IMR-90 (cell line): ENCODE results near the gene PPY. TPM values are rescaled to one million over a fixed set of nuclear protein-coding genes. Genes with fewer than 3 reads are reported as not detected.

Source experiments
- ATAC-seq: fragments of 200-7000 bp; cut with Tn5 transposase; 2 replicates; pipeline ENCODE4 v1.9.1; 2020; ENCODE audit warnings: low read depth, mild to moderate bottlenecking, moderate library complexity
- BruUV-seq: library from RNA; stranded (reverse); fragments of 400-500 nt; replicated peaks from 2 replicates; lab custom pipeline; 2021; lab: Mats Ljungman, UMichigan
- CTCF ChIA-PET: fragments of 300-600 bp; formaldehyde crosslinking; extraction: SDS; loops from one replicate; lab custom pipeline; 2021; ENCODE audit warnings: antibody characterized with exemption; lab: Yijun Ruan, JAX
- POLR2A ChIA-PET: fragments of 300-600 bp; sonication (Branson Sonifier 250); formaldehyde crosslinking; loops from one replicate; lab custom pipeline; 2022; ENCODE audit warnings: antibody characterized with exemption; ENCODE audit not compliant: unreplicated experiment; lab: Charles Lee
- DNase-seq: peaks from one replicate; pipeline ENCODE4 v3.0.0; 2013
- H2AFZ ChIP-seq: replicated peaks from 2 replicates; pipeline ENCODE3; 2013; ENCODE audit warnings: low read length, mild to moderate bottlenecking; ENCODE audit not compliant: poor library complexity
- H2AK5ac ChIP-seq: 2 replicates; pipeline ENCODE4 v1.6.1; 2013; ENCODE audit warnings: low read depth, low read length, inconsistent platforms
- H2AK9ac ChIP-seq: replicated peaks from 2 replicates; pipeline ENCODE3; 2013; ENCODE audit warnings: mild to moderate bottlenecking, low read depth, low read length, moderate library complexity; ENCODE audit not compliant: poor library complexity
- H2BK120ac ChIP-seq: 2 replicates; pipeline ENCODE4 v1.6.1; 2013; ENCODE audit warnings: low read depth, low read length, inconsistent platforms
- H2BK15ac ChIP-seq: 3 replicates; pipeline ENCODE4 v1.6.1; 2013; ENCODE audit warnings: low read depth, low read length, inconsistent platforms
- H2BK20ac ChIP-seq: 2 replicates; pipeline ENCODE4 v1.6.1; 2013; ENCODE audit warnings: low read depth, mild to moderate bottlenecking, inconsistent platforms, low read length, moderate library complexity
- H2BK5ac ChIP-seq: 2 replicates; pipeline ENCODE4 v1.6.1; 2013; ENCODE audit warnings: mild to moderate bottlenecking, low read depth, low read length, inconsistent platforms; ENCODE audit not compliant: poor library complexity, severe bottlenecking
- H3K14ac ChIP-seq: replicated peaks from 2 replicates; pipeline ENCODE4 v1.6.1; 2013; ENCODE audit warnings: low read depth, low read length, inconsistent platforms
- H3K18ac ChIP-seq: 2 replicates; pipeline ENCODE4 v1.6.1; 2013; ENCODE audit warnings: low read depth, low read length, control low read depth
- H3K23ac ChIP-seq: 2 replicates; pipeline ENCODE4 v1.6.1; 2013; ENCODE audit warnings: low read depth, low read length, inconsistent platforms
- H3K27ac ChIP-seq: 2 replicates; pipeline ENCODE4 v1.5.1; 2013; ENCODE audit warnings: mild to moderate bottlenecking, control low read depth, low read length; ENCODE audit not compliant: insufficient read depth
- H3K27me3 ChIP-seq: 2 replicates; pipeline ENCODE4 v1.6.1; 2013; ENCODE audit warnings: low read length; ENCODE audit not compliant: control insufficient read depth, insufficient read depth
- H3K36me3 ChIP-seq: 2 replicates; pipeline ENCODE4 v1.6.1; 2013; ENCODE audit warnings: low read length, mixed read lengths; ENCODE audit not compliant: control insufficient read depth, insufficient read depth
- H3K4ac ChIP-seq: 2 replicates; pipeline ENCODE4 v1.6.1; 2013; ENCODE audit warnings: low read depth, low read length, inconsistent platforms
- H3K4me1 ChIP-seq: 2 replicates; pipeline ENCODE4 v1.6.1; 2013; ENCODE audit warnings: low read length, mixed read lengths; ENCODE audit not compliant: control insufficient read depth, insufficient read depth
- H3K4me2 ChIP-seq: 2 replicates; pipeline ENCODE4 v1.6.1; 2013; ENCODE audit warnings: low read depth, mild to moderate bottlenecking, control low read depth, low read length, moderate library complexity
- H3K4me3 ChIP-seq: 2 replicates; pipeline ENCODE4 v1.5.1; 2013; ENCODE audit warnings: low read depth, mild to moderate bottlenecking, control low read depth, low read length, moderate library complexity; ENCODE audit not compliant: insufficient read depth
- H3K56ac ChIP-seq: 2 replicates; pipeline ENCODE4 v1.6.1; 2013; ENCODE audit warnings: low read length, inconsistent platforms; ENCODE audit not compliant: insufficient read depth; ENCODE audit errors: extremely low read depth
- H3K79me1 ChIP-seq, 2 experiments: 2 replicates each; pipeline ENCODE4 v1.6.1; 2013; ENCODE audit warnings: low read length in 2 of 2, inconsistent platforms in 1 of 2, low read depth in 1 of 2
- H3K9ac ChIP-seq: 2 replicates; pipeline ENCODE4 v1.6.1; 2013; ENCODE audit warnings: low read depth, low read length, control low read depth
- H3K9me1 ChIP-seq: 2 replicates; pipeline ENCODE4 v1.6.1; 2013; ENCODE audit warnings: low read length, inconsistent platforms; ENCODE audit not compliant: insufficient read depth
- H3K9me3 ChIP-seq: 2 replicates; pipeline ENCODE4 v1.6.1; 2013; ENCODE audit warnings: low read length; ENCODE audit not compliant: control insufficient read depth, insufficient read depth
- H4K20me1 ChIP-seq: 2 replicates; pipeline ENCODE4 v1.6.1; 2013; ENCODE audit warnings: low read length, inconsistent platforms; ENCODE audit not compliant: insufficient read depth
- H4K5ac ChIP-seq: 2 replicates; pipeline ENCODE4 v1.6.1; 2013; ENCODE audit warnings: mild to moderate bottlenecking, low read depth, low read length, control low read depth
- H4K8ac ChIP-seq, 2 experiments: 2 replicates each; pipeline ENCODE4 v1.6.1; 2013; ENCODE audit warnings: low read depth in 2 of 2, low read length in 2 of 2, control low read depth in 1 of 2, inconsistent platforms in 1 of 2
- H4K91ac ChIP-seq: 2 replicates; pipeline ENCODE4 v1.6.1; 2013; ENCODE audit warnings: low read depth, low read length, inconsistent platforms; ENCODE audit not compliant: insufficient read depth
- BHLHE40 ChIP-seq: fragments of 150-350 bp; IDR thresholded peaks from 2 replicates; pipeline ENCODE4 v1.6.1; 2016; ENCODE audit warnings: mild to moderate bottlenecking, low read depth, low read length
- CEBPB ChIP-seq: IDR thresholded peaks from 2 replicates; pipeline ENCODE4 v1.6.1; 2012; ENCODE audit warnings: low read depth, low read length, improper control_type of control experiment
- CHD1 ChIP-seq: IDR thresholded peaks from 2 replicates; pipeline ENCODE4 v1.6.1; 2012; ENCODE audit warnings: low read depth, low read length, improper control_type of control experiment
- CTCF ChIP-seq: conservative IDR thresholded peaks from 2 replicates; pipeline ENCODE4 v1.5.1; 2012; ENCODE audit warnings: mild to moderate bottlenecking, low read depth, low read length, improper control_type of control experiment
- ELK1 ChIP-seq: fragments of 150-350 bp; IDR thresholded peaks from 2 replicates; pipeline ENCODE4 v1.6.1; 2016; ENCODE audit warnings: low read depth, mild to moderate bottlenecking, low read length, moderate library complexity, borderline replicate concordance
- FOS ChIP-seq: fragments of 150-350 bp; IDR thresholded peaks from 2 replicates; pipeline ENCODE4 v1.6.1; 2016; ENCODE audit warnings: low read depth, low read length
- MAFK ChIP-seq: IDR thresholded peaks from 2 replicates; pipeline ENCODE4 v1.6.1; 2012; ENCODE audit warnings: low read depth, low read length, improper control_type of control experiment
- MAZ ChIP-seq: IDR thresholded peaks from 2 replicates; pipeline ENCODE4 v1.6.1; 2012; ENCODE audit warnings: low read depth, mild to moderate bottlenecking, low read length, improper control_type of control experiment, moderate library complexity, borderline replicate concordance
- MXI1 ChIP-seq: IDR thresholded peaks from 2 replicates; pipeline ENCODE4 v1.6.1; 2012; ENCODE audit warnings: low read depth, mild to moderate bottlenecking, low read length, moderate library complexity, borderline replicate concordance
- NFE2L2 ChIP-seq: fragments of 150-350 bp; IDR thresholded peaks from 2 replicates; pipeline ENCODE4 v1.6.1; 2016; ENCODE audit warnings: low read depth, mild to moderate bottlenecking, low read length
- POLR2A ChIP-seq: IDR thresholded peaks from 2 replicates; pipeline ENCODE4 v1.6.1; 2012; ENCODE audit warnings: mild to moderate bottlenecking, low read depth, low read length
- RAD21 ChIP-seq: IDR thresholded peaks from 2 replicates; pipeline ENCODE4 v1.6.1; 2012; ENCODE audit warnings: low read length, improper control_type of control experiment
- RCOR1 ChIP-seq: IDR thresholded peaks from 2 replicates; pipeline ENCODE4 v1.6.1; 2012; ENCODE audit warnings: mild to moderate bottlenecking, low read length, improper control_type of control experiment; ENCODE audit not compliant: insufficient replicate concordance
- RFX5 ChIP-seq: IDR thresholded peaks from 2 replicates; pipeline ENCODE4 v1.8.0; 2012; ENCODE audit warnings: low read depth, mild to moderate bottlenecking, low read length, moderate library complexity
- SMC3 ChIP-seq: fragments of 150-350 bp; IDR thresholded peaks from 2 replicates; pipeline ENCODE4 v1.6.1; 2016; ENCODE audit warnings: low read depth, mild to moderate bottlenecking, antibody characterized with exemption, low read length, moderate library complexity
- USF2 ChIP-seq: fragments of 150-350 bp; IDR thresholded peaks from 2 replicates; pipeline ENCODE4 v1.6.1; 2017; ENCODE audit warnings: mild to moderate bottlenecking, antibody characterized with exemption, low read length, low read depth
- WGBS, 2 experiments: methylation state at CpG; one replicate each; pipeline versions ENCODE4 v1.1.5 to v1.1.7; 2013; ENCODE audit warnings: missing lambda C conversion rate in 2 of 2; ENCODE audit not compliant: insufficient read length in 1 of 2; ENCODE audit errors: extremely low coverage in 2 of 2; 5-methylcytosine and 5-hydroxymethylcytosine counted together
- dilution Hi-C: fragments of 300-500 bp; cut with HindIII; formaldehyde crosslinking; loops from one replicate; pipeline ENCODE4 v1.14.3; 2018; ENCODE audit warnings: low sequenced_read_pairs; ENCODE audit not compliant: unreplicated experiment
- in situ Hi-C: fragments of 300-500 bp; cut with MboI; formaldehyde crosslinking; loops from 3 replicates; pipeline ENCODE4 v1.14.3; 2019; ENCODE audit warnings: low sequenced_read_pairs, inconsistent platforms, mixed read lengths
- intact Hi-C: fragments of 100-400 bp; cut with micrococcal nuclease; formaldehyde crosslinking; loops from 2 replicates; pipeline ENCODE4 v1.10.0; 2022
- polyA plus RNA-seq, 3 experiments: library from polyadenylated mRNA; depleted of rRNA; stranded (reverse); fragments of >200 nt; gene quantifications; 2 replicates each; pipeline ENCODE4 v1.2.3, GENCODE V29; 2012; ENCODE audit warnings: low replicate concordance in 1 of 3
- total RNA-seq: library from RNA; depleted of rRNA; stranded (reverse); fragments of >200 nt; gene quantifications from 2 replicates; pipeline ENCODE4 v1.2.3, GENCODE V29; 2012

Gene PPY
- total and polyA plus RNA-seq, 2 of the 4 experiments (the other 2 are of a cell fraction): not detected

- CTCF ChIA-PET: no interaction called here
- no peak overlapping the region for H3K9ac ChIP-seq
These were observed 13.9 kb upstream of the PPY start for GRCh38 chr17:43956222-43956621.

More at GRCh38 chr17:43956222-43956621, 13.9 kb upstream of the PPY start:
- Histone ChIP-seq H3K4me3 (no peak overlapping the region), H3K56ac (no peak overlapping the region), H2AK9ac (no peak overlapping the region), H3K18ac (no peak overlapping the region), H3K14ac (no peak overlapping the region), H2BK20ac (no peak overlapping the region), H3K9me1 (no peaks in the 10 kb centered on the region), H3K79me1 (no peaks in the 10 kb centered on the region), H4K20me1 (0 out of 2 replicates have a peak, but pooled peaks cover 6% of the 10 kb centered on the region), H3K9me3 (peaks cover 3% of the 10 kb centered on the region; the same call in 1 of the 2 replicates), H3K27ac (no peak overlapping the region), H4K91ac (no peak overlapping the region), H3K23ac (no peak overlapping the region), H2BK120ac (no peak overlapping the region), H2BK15ac (no peak overlapping the region), H3K4ac (no peak overlapping the region), H4K5ac (no peak overlapping the region), H3K36me3 (no peaks in the 10 kb centered on the region), H2AFZ (no peak overlapping the region), H3K4me1 (no peaks in the 10 kb centered on the region), H2AK5ac (no peak overlapping the region), H4K8ac (no peak overlapping the region), H3K4me2 (no peak overlapping the region), H3K27me3 (peaks cover 57% of the 10 kb centered on the region), H2BK5ac (no peak overlapping the region)
- BruUV-seq: no TSS peak
- DNase-seq: no peak
- intact Hi-C loops (no loop called here), dilution Hi-C loops (no loop called here), in situ Hi-C loops (no loop called here)
- ATAC-seq: no peak
- POLR2A ChIA-PET: no interaction called here
- TF ChIP-seq MXI1 (no peak), MAFK (no peak), RFX5 (no peak), RCOR1 (no peak), CHD1 (no peak), BHLHE40 (no peak), FOS (no peak), ELK1 (no peak), SMC3 (no peak), CTCF (no peak), MAZ (no peak), CEBPB (no peak), RAD21 (no peak), NFE2L2 (no peak), USF2 (no peak), POLR2A (no peak)
- no CpG with 5 or more reads among the region's 8 CpGs for WGBS, 2 experiments
